SK-N-DZ (cell line): ENCODE measurements around the gene PPM1H. TPM values are rescaled to one million over a fixed set of nuclear protein-coding genes. Genes with fewer than 3 reads are reported as not detected.
"Not testable (repeated sequence)": the region's sequence is repeated elsewhere in the genome, so short reads cannot be mapped to it uniquely, and the experiment has no call there.

Experiments
- DNase-seq: peaks from one replicate; pipeline ENCODE4 v3.0.0-alpha.2; 2015; ENCODE audit warnings: low spot score
- polyA plus RNA-seq, 2 experiments: library from polyadenylated mRNA; depleted of rRNA; stranded (reverse); fragments of >200 nt; gene quantifications; 2 replicates each; pipeline ENCODE4 v1.2.3, GENCODE V29; 2014

Gene PPM1H, protein sequence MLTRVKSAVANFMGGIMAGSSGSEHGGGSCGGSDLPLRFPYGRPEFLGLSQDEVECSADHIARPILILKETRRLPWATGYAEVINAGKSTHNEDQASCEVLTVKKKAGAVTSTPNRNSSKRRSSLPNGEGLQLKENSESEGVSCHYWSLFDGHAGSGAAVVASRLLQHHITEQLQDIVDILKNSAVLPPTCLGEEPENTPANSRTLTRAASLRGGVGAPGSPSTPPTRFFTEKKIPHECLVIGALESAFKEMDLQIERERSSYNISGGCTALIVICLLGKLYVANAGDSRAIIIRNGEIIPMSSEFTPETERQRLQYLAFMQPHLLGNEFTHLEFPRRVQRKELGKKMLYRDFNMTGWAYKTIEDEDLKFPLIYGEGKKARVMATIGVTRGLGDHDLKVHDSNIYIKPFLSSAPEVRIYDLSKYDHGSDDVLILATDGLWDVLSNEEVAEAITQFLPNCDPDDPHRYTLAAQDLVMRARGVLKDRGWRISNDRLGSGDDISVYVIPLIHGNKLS
- 6.2 and 6.7 TPM in 2 replicates for polyA plus RNA-seq (2014; cell fraction: cytosol; rRNA removed)
- 4.5 and 4.9 TPM in 2 replicates for polyA plus RNA-seq (2014; cell fraction: nucleus; rRNA removed)

DNA sequence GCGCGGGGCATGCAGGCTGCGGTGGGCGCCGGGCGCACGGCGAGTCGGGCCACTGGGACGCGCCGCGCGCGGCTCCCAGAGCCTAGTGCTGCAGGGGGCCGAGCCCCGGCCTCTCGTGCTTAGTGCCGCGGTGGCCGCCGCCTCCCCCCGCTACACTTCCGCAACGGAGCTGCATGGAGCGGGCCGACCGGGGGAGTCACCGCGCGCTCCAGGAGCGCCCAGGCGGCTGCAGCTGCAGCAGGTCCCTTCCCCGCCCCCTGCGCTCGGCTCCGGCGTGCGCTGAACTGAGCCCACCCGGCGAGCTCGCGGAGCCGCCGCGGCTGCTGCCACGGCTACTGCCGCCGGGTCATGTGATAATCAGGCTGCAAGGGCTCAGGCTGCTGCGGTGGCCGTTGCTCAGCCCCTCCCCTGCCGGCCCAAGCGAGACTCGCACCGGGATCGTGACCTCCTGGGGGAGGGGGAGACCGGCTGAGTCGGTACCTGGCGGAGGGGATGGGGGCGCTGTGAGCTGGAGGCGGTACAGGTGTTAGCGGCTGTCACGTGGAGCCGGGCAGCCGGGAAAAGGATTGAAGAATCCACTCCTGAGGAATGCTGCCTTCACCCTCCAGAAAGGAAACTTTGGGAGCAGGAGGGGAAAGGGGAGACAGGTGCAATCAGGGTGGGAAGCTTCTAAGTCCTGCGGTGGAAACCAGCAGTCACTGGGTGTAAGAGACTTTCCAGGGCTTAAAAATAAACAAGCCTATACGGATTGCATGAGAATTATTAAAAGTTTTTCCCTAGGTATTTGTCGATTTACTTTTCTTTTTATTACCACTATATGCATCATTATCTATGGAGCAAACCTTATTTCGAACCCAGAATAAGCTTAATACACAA is at the start of gene PPM1H:
PPM1H (minus strand) TSS at position 352 of the 876 bp plus-strand sequence. CDS start 414 bp downstream, outside the sequence.
- DNase-seq = peak; percentile 85

DNA sequence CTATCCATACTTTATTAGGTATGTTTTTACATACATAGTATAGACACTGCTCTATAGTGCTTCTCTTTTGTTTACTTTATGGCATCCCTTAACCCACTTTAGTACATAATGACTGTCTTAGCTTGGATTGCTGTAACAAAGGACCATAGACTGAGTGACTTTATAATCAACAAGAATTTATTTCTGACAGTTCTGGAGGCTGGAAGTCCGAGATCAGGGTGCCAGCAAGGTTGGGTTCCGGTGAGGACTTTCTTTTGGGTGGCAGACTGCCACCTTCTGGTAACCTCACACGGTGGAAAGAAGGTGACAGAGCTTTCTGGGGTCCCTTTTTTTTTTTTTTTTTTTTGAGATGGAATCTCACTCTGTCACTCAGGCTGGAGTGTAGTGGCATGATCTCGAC is 48.6 kb upstream of the PPM1H start:
- no peak for DNase-seq

DNA sequence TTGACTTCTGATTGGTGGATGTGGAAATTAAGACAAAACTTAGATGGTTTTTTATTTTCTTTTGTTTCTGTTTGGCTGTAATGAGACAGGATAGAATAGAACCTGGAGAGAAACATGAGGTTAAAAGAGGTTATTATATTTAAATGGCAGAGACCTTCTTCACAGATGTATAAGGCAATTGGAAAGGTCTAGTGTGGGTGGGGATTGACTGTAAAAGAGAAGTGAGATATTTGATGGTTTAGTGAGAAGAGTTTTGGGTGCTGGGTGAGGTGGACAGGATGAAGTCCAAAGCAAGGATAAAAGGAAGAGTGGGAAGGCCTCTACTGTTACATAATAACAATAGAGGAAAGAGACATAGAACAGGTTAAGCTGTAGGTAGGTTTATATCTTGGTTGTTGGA is 43.8 kb upstream of the PPM1H start:
- no peak for DNase-seq

DNA sequence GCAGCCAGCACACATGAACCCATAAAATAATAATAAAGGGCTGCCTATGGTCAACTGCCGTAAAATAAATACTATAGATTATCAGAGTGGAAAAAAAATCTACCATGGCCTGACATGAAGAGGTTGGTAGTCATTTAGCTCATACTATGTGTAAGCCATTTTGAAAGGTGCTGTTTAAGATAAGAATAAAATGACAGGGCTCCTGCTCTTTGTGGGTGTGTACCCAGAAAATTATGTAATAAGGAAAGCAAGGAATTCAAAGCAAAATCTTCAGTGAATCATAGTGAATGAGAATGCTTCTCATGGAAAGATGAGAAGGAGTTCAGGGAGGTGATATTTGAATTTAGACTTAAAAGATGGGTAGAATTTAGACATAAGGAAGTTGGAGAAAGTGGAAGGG is 42.9 kb upstream of the PPM1H start:
- no peak for DNase-seq

DNA sequence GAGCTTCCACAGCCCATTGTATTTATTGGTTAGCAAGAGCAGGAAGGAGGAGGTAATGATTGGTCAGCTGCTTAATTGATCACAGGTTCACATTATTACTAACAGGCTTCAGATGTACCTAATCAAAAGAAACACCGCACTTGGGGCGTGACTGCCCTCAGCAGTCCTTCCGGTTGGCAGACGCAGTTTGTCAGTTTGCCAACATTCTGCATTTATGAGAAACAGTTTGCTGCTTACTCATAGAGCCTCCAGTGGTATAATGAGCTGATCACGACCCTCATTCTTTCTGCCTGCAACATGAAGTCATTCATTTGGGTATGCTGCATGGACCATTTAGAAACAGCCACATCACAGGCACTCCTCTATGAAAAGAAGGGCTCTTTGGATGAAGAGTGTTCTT is 42.5 kb upstream of the PPM1H start:
- no peak for DNase-seq

DNA sequence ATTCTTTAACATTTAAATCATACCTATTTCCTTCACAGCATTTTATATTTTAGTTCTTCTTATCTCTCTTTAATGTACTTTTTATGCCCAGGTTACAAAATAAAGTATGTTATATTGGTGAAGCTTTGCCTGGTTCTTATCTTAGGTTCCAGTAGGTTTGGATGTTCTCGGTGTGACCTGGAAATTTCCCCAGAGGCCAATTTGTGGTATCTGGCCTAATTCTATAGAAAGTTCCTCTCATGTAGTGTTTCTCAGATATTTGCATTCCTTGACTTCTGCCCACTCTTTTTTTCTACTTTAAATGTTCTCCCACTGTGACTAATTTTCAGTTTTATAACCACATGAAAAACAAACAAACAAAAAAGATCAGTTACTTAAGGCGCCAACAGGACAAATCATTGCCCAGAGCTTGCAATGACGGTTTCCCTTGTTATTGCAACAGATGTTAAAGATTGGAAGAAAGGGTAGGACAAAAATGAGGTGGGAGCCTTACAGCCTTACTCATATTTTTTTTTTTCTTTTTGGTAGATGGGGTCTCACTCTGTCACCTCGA is 41.2 kb upstream of the PPM1H start:
- DNase-seq = no peak

DNA sequence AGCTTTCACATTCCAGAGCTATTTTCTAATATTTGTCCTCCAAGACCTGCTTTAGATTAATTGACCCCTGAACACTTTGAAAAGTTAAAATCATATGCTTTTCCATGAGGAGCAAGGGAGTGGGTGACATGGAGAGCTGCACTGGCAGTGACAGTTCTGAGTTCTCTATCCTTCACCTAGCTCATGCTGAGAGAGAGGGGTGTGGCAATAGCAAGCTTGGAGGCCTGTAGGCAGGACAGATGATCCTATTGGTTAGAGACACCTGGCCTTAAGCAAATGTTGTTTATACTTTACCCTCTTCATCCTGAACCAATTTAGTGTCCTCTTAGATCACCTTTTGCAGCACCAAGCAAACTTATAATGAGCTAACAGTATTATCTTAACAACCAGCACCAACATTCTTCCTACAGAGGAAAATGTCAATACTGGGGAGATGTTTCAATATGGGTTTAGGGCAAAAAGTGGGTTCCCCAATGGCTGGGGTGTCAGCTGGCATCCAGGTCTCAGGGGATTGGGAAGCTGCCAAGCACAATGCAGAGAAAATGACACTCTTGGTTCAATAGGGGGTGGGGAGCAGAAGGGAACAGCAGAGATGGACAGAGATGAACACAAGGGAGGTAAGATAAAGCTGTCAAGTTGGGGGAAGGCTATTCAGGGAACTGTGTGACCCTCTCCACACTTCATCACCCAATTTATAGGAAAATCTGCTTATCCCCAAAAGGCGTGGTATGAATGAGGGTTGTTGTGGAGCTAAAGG is 37.0 kb upstream of the PPM1H start:
- DNase-seq = no peak

DNA sequence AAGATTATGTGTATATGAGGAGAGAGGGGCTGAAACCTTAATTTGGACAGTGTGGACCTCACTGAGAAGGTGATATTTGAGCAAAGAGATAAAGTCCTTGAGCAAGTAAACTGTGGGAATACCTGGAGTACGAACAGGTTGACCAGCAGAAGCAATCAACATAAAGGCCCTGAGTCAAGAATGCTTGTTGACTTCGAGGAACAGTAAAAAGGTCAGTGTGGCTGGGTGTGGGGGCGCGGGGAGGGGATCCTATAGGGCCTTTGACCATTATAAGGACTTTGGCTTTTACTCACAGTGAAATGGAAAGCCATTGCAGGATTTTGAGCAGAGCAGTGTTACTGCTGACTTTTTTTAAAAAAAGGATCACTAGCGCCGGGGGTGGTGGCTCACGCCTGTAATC is 34.7 kb upstream of the PPM1H start:
- DNase-seq = no peak

DNA sequence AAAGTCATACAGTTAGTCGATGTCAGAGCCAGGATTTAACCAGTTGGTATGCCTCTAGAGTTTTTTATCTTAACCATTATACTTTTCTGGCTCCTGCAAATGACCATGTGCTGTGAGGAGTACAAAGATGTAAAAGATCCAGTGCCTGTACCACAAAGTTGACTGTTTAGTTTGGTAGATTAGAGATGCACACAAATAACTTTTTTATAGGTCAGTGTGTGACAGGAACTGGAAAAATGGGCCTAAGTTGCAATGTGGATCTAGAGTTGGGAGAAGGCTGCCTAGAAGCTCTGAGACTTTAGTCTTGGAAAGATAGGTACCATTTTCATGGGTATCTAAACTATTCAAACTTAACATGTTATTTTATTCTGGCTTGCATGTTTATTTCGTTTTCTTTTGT is 32.8 kb upstream of the PPM1H start:
- no peak for DNase-seq

DNA sequence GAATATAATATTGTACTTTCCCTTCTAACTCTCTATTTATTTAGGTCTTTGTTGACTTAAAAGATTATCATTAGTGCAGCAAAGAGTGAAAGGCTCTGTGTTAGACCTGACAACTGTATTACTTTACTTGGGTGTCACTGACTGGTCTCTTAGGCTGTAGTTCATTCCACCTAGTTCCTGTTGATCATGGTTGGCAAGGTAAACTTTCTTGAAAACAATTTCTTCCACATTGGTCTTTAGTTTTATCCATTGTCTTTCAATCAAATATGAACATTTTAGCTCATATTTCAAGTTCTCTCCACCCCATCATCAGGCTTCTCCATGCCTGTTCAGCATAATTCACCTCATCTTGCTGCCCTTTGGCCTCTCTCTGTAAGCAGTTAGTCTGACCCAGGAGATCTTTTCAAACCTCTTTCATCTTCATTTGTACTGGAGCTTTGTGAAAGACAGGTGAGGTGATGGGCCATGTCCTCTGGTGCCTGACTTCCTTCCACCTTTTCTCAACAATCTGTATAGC is 32.1 kb upstream of the PPM1H start:
- DNase-seq = no peak

DNA sequence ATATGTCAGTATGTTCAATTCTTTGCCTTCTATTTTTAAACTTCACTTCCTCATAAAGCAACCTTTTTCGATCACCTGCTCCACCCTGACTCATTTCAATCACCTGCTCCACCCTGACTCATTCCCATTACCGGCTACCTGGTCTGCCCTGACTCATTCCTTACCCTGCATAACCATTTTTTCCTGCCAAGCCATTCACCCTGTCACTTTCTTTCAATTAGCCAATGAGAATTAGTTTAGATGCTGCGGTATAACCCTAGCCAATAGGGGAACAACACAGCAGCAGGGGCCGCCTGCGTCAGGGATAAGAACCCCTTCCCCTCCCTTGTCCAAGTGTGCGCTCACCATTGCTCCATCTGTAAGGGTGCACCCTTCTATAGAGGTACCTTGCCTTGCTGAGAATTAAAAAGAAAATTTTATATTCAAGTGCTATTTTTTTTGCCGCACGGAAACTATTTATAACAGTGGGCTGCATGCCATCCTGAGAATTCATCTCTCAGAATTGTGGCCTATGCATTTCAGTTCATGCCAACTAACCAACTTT is 31.6 kb upstream of the PPM1H start:
- not testable (repeated sequence) for DNase-seq

DNA sequence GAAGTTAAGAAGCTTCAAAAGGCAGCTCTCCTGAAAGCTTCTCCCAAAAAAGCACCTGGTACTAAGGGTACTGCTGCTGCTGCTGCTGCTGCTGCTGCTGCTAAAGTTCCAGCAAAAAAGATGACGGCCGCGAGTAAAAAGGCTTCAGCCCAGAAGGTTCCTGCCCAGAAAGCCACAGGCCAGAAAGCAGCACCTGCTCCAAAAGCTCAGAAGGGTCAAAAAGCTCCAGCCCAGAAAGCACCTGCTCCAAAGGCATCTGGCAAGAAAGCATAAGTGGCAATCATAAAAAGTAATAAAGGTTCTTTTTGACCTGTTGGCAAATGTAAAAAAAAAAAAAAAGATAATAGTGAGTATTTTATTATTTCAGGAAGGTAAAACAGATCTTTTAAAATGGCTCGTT is 30.8 kb upstream of the PPM1H start:
- DNase-seq = not testable (repeated sequence)

DNA sequence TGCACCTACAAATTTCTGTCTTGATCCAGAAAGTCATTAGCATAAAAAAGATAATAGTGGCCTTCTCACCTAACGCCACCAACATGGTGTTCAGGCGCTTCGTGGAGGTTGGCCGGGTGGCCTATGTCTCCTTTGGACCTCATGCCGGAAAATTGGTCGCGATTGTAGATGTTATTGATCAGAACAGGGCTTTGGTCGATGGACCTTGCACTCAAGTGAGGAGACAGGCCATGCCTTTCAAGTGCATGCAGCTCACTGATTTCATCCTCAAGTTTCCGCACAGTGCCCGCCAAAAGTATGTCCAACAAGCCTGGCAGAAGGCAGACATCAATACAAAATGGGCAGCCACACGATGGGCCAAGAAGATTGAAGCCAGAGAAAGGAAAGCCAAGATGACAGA is 30.3 kb upstream of the PPM1H start:
- not testable (repeated sequence) for DNase-seq

DNA sequence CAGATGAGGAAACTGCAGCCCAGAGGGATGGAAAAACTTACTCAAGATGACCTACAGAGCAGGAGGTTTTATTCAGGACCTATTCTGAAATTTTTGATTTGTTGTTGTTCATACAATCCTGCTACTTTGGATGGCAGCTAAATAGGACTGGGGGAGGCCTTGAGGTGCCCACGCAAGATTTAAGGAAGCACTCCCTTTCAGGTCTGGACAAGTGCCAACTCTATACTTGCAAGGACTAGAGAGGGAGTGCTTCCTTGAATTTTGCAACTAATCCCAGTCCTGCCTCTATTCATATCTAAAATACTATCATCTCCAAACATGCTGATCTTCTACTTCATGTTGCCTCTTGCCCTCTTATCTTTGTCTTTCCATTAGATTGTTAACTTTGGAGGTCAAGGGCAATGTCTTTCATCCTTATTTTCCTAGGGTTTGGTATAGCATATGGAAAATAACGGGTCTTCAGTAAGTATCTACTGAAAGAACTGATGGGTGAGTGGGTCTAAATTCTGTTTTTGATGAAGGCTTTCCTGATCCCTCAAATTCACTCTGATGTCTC is 28.6 kb upstream of the PPM1H start:
- DNase-seq = no peak

DNA sequence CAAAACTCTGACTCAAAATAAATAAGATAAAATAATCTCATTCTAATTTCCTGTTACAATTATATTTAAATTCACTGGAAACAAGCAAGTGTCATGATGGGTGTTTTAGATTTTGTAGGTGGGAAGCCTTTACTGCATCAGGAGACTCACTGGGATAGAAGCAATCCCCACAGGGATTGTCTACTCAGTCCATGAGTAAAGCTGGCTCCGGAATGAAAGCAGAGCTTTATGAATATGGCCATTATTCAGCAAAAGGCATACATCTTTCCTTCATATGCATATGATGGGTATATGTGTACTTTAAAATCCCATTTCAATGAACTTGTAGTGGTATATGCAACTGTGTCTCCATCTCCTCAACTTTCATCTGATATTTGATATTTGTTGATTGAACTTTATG is 25.4 kb upstream of the PPM1H start:
- DNase-seq = no peak

DNA sequence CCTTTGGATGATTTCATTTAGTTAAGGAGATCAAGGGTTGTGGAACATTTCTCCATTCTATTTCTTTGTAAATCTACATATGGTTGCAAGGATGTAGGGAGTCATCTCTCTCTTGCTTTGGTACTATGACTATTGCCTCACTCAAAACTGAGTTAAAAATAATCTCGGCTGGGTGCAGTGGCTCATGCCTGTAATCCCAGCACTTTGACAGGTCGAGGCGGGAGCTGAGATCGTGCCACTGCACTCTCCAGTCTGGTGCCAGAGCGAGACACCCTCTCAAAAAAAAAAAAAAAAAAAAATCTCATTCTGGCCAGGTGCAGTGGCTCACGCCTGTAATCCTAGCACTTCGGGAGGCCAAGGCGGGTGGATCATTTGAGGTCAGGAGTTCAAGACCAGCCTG is 24.8 kb upstream of the PPM1H start:
- no peak for DNase-seq

DNA sequence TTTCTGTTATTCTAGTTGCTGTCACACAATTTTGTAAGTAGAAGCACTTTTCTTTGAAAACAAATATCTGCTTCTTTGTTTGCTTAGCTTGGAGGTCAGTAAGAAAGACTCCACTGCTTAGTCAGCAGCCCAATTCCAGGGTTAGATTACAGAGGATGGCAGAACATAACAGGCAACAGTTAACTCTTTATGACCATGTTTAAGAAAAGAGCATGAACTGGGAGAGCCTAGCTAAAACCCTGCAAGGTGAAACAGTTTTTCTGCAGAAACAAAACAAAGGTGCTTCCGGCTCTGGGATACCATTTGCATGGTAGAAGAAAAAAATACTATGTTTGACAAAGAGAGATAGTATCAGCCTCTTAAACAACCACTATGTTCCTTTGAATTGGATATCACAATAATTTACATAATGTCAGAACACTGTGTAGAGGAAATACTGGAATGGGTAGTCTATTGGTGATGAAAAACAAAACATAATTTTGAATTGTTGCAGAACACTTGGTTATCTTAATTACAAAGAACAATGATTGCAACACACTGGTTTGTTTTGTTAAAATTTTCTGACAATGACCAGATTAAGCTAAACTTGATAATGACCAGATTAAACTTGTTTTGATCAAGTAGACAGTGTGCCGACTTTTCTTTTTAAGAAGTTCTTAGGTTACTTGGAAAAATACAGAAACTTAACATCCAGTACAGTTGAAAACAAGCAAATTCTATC is 22.4 kb upstream of the PPM1H start:
- no peak for DNase-seq

DNA sequence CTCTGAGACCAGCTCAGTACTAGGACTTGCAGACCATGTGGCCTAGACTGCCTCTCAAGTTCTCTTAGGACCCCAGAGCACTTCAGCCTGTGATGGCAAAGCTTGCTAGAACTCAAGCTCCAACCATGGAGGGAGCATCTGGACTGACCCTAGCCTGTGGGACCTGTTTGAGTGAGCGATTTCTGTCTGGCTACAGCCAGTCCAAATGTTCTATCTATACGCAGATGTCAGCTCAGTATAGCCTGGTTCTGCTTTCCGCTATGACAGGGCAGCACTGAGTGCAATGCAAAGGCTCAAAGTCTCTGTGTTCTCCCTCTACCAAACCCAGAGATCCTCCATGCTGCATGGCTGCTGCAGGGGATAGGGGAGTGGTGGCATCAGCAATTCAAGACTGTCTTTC is 20.7 kb upstream of the PPM1H start:
- no peak for DNase-seq

DNA sequence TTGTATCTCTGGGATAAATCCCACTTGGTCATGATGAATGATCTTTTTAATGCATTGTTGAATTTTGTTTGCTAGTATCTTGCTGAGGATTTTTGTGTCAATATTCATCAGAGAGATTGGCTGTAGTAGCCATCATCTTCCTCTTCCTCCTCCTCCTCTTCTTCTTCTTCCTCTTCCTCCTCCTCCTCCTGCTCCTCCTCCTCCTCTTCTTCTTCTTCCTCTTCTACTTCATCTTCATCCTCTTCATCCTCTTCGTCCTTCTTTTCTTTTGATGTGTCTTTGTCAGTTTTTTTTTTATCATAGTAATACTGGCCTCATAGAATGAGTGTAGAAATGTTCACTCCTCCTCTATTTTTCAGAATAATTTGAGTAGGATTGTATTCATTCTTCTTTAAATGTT is 15.4 kb upstream of the PPM1H start:
- DNase-seq = no peak

DNA sequence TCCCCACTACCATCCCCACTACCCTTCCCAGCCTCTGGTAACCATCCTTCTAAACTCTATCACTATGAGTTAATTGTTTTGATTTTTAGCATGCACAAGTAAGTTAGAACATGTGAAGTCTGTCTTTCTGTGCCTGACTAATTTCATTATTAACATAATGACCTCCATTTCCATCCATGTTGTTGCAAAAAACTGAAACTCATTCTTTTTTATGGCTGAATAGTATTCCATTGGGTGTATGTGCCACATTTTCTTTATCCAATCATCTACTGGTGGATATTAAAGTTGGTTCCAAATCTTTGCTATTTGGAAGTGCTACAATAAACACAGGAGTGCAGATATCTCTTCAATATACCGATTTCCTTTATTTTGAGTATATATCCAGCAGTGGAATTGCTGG is 13.2 kb upstream of the PPM1H start:
- DNase-seq = no peak
